Spinal cord (tissue), 10 donors: ENCODE data around the gene R3HDM2. TPM values are rescaled to one million over a fixed set of nuclear protein-coding genes. Genes with fewer than 3 reads are reported as not detected.

Source experiments
- DNase-seq, 6 donors: peaks; one replicate each; pipeline versions ENCODE4 v3.0.0 to v3.0.0-alpha.2; 2013 to 2015; ENCODE audit warnings: low spot score in 6 of 6, low read depth in 4 of 6
- H3K27ac ChIP-seq: one replicate; pipeline ENCODE4 v1.5.1; 2013; ENCODE audit warnings: low read depth, low read length, control low read depth
- H3K27me3 ChIP-seq: one replicate; pipeline ENCODE4 v1.6.1; 2013; ENCODE audit warnings: low read length; ENCODE audit not compliant: control insufficient read depth, insufficient read depth
- H3K36me3 ChIP-seq: one replicate; pipeline ENCODE4 v1.6.1; 2013; ENCODE audit warnings: low read length; ENCODE audit not compliant: control insufficient read depth, insufficient read depth
- H3K4me1 ChIP-seq: one replicate; pipeline ENCODE4 v1.6.1; 2013; ENCODE audit warnings: low read length; ENCODE audit not compliant: control insufficient read depth, insufficient read depth
- H3K4me3 ChIP-seq: one replicate; pipeline ENCODE4 v1.5.1; 2013; ENCODE audit warnings: low read depth, low read length, control low read depth
- H3K9me3 ChIP-seq: one replicate; pipeline ENCODE4 v1.6.1; 2013; ENCODE audit warnings: low read length; ENCODE audit not compliant: control insufficient read depth, insufficient read depth
- WGBS: methylation state at CpG from one replicate; pipeline ENCODE4 v1.1.5; 2013; ENCODE audit warnings: missing lambda C conversion rate; ENCODE audit not compliant: insufficient coverage; 5-methylcytosine and 5-hydroxymethylcytosine counted together
- polyA plus RNA-seq, 2 donors: library from polyadenylated mRNA; unstranded; fragments of 120-200 nt; gene quantifications; one replicate each; pipeline ENCODE4 v1.2.1, GENCODE V29; 2013; ENCODE audit not compliant: insufficient read length in 2 of 2
- total RNA-seq, 2 donors: library from RNA; depleted of rRNA in 1 of 2; stranded (reverse); fragments of 120-200 nt in 1 of 2; fragments of >200 nt in 1 of 2; gene quantifications; one replicate each; pipeline versions ENCODE4 v1.2.3 to v1.2.4, GENCODE V29; 2013 to 2014
- donor health status: healthy.

The R3HDM2 gene
- total and polyA plus RNA-seq, 4 donors, result 42.7 to 98.2 (median 65.1) TPM

GRCh38 chr12:57454566-57455373 is 23.9 kb upstream of the R3HDM2 start, which contains the start of gene INHBE:
Gene INHBE (plus strand): TSS chr12:57455307. CDS start chr12:57455537, 230 bp downstream.
- 49% methylated on average over 7 of the region's 10 CpGs for WGBS

GRCh38 chr12:57454213-57454565 is 23.3 kb upstream of the R3HDM2 start:
- DNase-seq, result no peak
- Histone ChIP-seq H3K27me3 (peaks cover 3% of the 10 kb centered on the region), H3K36me3 (no peaks in the 10 kb centered on the region), H3K9me3 (no peaks in the 10 kb centered on the region), H3K27ac (no peak overlapping the region), H3K4me1 (peaks cover 25% of the 10 kb centered on the region), H3K4me3 (no peak overlapping the region)
- WGBS, result 85% methylated on average over 2 of the region's 2 CpGs

More at GRCh38 chr12:57454566-57455373, 23.9 kb upstream of the R3HDM2 start, which contains the start of gene INHBE:
- Histone ChIP-seq H3K9me3 (no peaks in the 10 kb centered on the region), H3K27me3 (peaks cover 3% of the 10 kb centered on the region), H3K27ac (no peak within 1 kb of the TSS), H3K4me1 (peaks cover 28% of the 10 kb centered on the region), H3K36me3 (no peaks in the 10 kb centered on the region), H3K4me3 (no peak within 1 kb of the TSS)
- DNase-seq, result no peak

- 0% methylated on average over 2 of the region's 7 CpGs for WGBS
- H3K4me3 ChIP-seq, result no peak overlapping the region
- H3K27ac ChIP-seq, result no peak overlapping the region
These were observed 22.2 kb upstream of the R3HDM2 start for GRCh38 chr12:57452937-57453509.

GRCh38 chr12:57452181-57452936 is 21.5 kb upstream of the R3HDM2 start:
- peak in 1 of 6 donors; percentile 39 for DNase-seq
- Histone ChIP-seq H3K4me3 (no peak overlapping the region), H3K27ac (no peak overlapping the region), H3K36me3 (no peaks in the 10 kb centered on the region), H3K27me3 (peaks cover 3% of the 10 kb centered on the region), H3K9me3 (no peaks in the 10 kb centered on the region), H3K4me1 (peaks cover 16% of the 10 kb centered on the region)
- WGBS, result 55% methylated on average over 4 of the region's 9 CpGs

More at GRCh38 chr12:57452937-57453509, 22.2 kb upstream of the R3HDM2 start:
- Histone ChIP-seq H3K27me3 (peaks cover 3% of the 10 kb centered on the region), H3K36me3 (no peaks in the 10 kb centered on the region), H3K9me3 (no peaks in the 10 kb centered on the region), H3K4me1 (peaks cover 16% of the 10 kb centered on the region)
- DNase-seq, result peak in 3 of 6 donors; percentile 67 to 90 (median 82)

GRCh38 chr12:57451233-57451778 is 20.5 kb upstream of the R3HDM2 start:
- no peak for DNase-seq
- Histone ChIP-seq H3K4me3 (no peak overlapping the region), H3K27ac (no peak overlapping the region), H3K27me3 (peaks cover 3% of the 10 kb centered on the region), H3K9me3 (no peaks in the 10 kb centered on the region), H3K4me1 (peaks cover 11% of the 10 kb centered on the region), H3K36me3 (no peaks in the 10 kb centered on the region)
- 83% methylated on average over 4 of the region's 6 CpGs for WGBS

GRCh38 chr12:57450057-57450456 is 19.2 kb upstream of the R3HDM2 start:
- 95% methylated on average over 2 of the region's 3 CpGs for WGBS

GRCh38 chr12:57449375-57449774 is 18.5 kb upstream of the R3HDM2 start:
- no peak for DNase-seq
- Histone ChIP-seq H3K4me1 (peaks cover 4% of the 10 kb centered on the region), H3K27me3 (no peaks in the 10 kb centered on the region), H3K27ac (no peak overlapping the region), H3K9me3 (no peaks in the 10 kb centered on the region), H3K36me3 (no peaks in the 10 kb centered on the region), H3K4me3 (no peak overlapping the region)
- WGBS, result 96% methylated on average over 7 of the region's 7 CpGs

More at GRCh38 chr12:57450057-57450456, 19.2 kb upstream of the R3HDM2 start:
- Histone ChIP-seq H3K4me3 (no peak overlapping the region), H3K9me3 (no peaks in the 10 kb centered on the region), H3K36me3 (no peaks in the 10 kb centered on the region), H3K27ac (no peak overlapping the region), H3K4me1 (peaks cover 4% of the 10 kb centered on the region), H3K27me3 (no peaks in the 10 kb centered on the region)
- no peak for DNase-seq

- Histone ChIP-seq H3K4me1 (peaks cover 4% of the 10 kb centered on the region), H3K9me3 (no peaks in the 10 kb centered on the region), H3K36me3 (no peaks in the 10 kb centered on the region), H3K27ac (no peak overlapping the region), H3K27me3 (no peaks in the 10 kb centered on the region), H3K4me3 (no peak overlapping the region)
- DNase-seq, result no peak
- WGBS, result no CpG with 5 or more reads among the region's 2 CpGs
These were observed 17.8 kb upstream of the R3HDM2 start for GRCh38 chr12:57448669-57449068.

GRCh38 chr12:57446292-57446960 is 15.6 kb upstream of the R3HDM2 start:
- Histone ChIP-seq H3K4me1 (no peaks in the 10 kb centered on the region), H3K27ac (no peak overlapping the region), H3K9me3 (no peaks in the 10 kb centered on the region), H3K36me3 (no peaks in the 10 kb centered on the region), H3K27me3 (no peaks in the 10 kb centered on the region), H3K4me3 (no peak overlapping the region)
- WGBS, result 94% methylated on average over 4 of the region's 6 CpGs
- DNase-seq, result no peak
